Measurements from ENCODE around the gene HOXC12.

Gene HOXC12

GRCh38 chr12:53981634-53982565 lies 27.2 kb downstream of the HOXC12 start:
- H3K4me3 Mint-ChIP-seq, result peak overlapping the region; percentile 95 to 99 (median 96)
- H3K36me3 Mint-ChIP-seq (ENCODE audit: low read depth), result peaks cover 3% of the 10 kb centered on the region
- peaks cover 24% of the 10 kb centered on the region for H3K4me1 Mint-ChIP-seq
- no peaks in the 10 kb centered on the region for H3K9me3 Mint-ChIP-seq
- TF ChIP-seq CTCF (IDR thresholded peaks at IDR 0.05; ENCODE audit: unreplicated experiment in 3 of 3), result no peak
- H3K27ac Mint-ChIP-seq, result peak overlapping the region; percentile 87 to 100 (median 97)
- H3K27me3 Mint-ChIP-seq (ENCODE audit: low read depth), result peaks cover 100% of the 10 kb centered on the region

- H3K4me3 Mint-ChIP-seq, result peak overlapping the region; percentile 95 to 99 (median 96)
- peaks cover 7% of the 10 kb centered on the region for H3K36me3 Mint-ChIP-seq (ENCODE audit: low read depth)
- peak overlapping the region; percentile 87 to 100 (median 97) for H3K27ac Mint-ChIP-seq
- H3K4me1 Mint-ChIP-seq, result peaks cover 27% of the 10 kb centered on the region
- H3K9me3 Mint-ChIP-seq, result no peaks in the 10 kb centered on the region
- TF ChIP-seq CTCF (IDR thresholded peaks at IDR 0.05; ENCODE audit: unreplicated experiment in 3 of 3), result no peak
- peaks cover 100% of the 10 kb centered on the region for H3K27me3 Mint-ChIP-seq (ENCODE audit: low read depth)
These were observed 28.2 kb downstream of the HOXC12 start for GRCh38 chr12:53982648-53983567.

GRCh38 chr12:53983568-53983949 lies 28.9 kb downstream of the HOXC12 start:
- Mint-ChIP-seq H3K4me3 (peak overlapping the region; percentile 95 to 99 (median 96)), H3K4me1 (peaks cover 32% of the 10 kb centered on the region), H3K36me3 (ENCODE audit: low read depth) (peaks cover 7% of the 10 kb centered on the region), H3K27ac (peak overlapping the region; percentile 87 to 100 (median 97)), H3K9me3 (no peaks in the 10 kb centered on the region), H3K27me3 (ENCODE audit: low read depth) (peaks cover 100% of the 10 kb centered on the region)
- TF ChIP-seq CTCF (IDR thresholded peaks at IDR 0.05; ENCODE audit: unreplicated experiment in 3 of 3), result no peak

GRCh38 chr12:53983950-53984572 lies 29.4 kb downstream of the HOXC12 start:
- Mint-ChIP-seq H3K4me1 (peaks cover 33% of the 10 kb centered on the region), H3K4me3 (peak overlapping the region; percentile 95 to 99 (median 96)), H3K9me3 (no peaks in the 10 kb centered on the region), H3K27me3 (ENCODE audit: low read depth) (peaks cover 100% of the 10 kb centered on the region), H3K27ac (peak overlapping the region; percentile 87 to 100 (median 97)), H3K36me3 (ENCODE audit: low read depth) (peaks cover 7% of the 10 kb centered on the region)
- TF ChIP-seq CTCF (IDR thresholded peaks at IDR 0.05; ENCODE audit: unreplicated experiment in 3 of 3), result no peak

- H3K4me3 Mint-ChIP-seq, result peak within 1 kb of the TSS; percentile 95 to 99 (median 96)
- H3K27me3 Mint-ChIP-seq (ENCODE audit: low read depth), result peaks cover 100% of the 10 kb centered on the region
- H3K9me3 Mint-ChIP-seq, result no peaks in the 10 kb centered on the region
- H3K4me1 Mint-ChIP-seq, result peaks cover 44% of the 10 kb centered on the region
- peaks cover 15% of the 10 kb centered on the region for H3K36me3 Mint-ChIP-seq (ENCODE audit: low read depth)
- peak; percentile 72 to 80 (median 76) for TF ChIP-seq CTCF (IDR thresholded peaks at IDR 0.05; ENCODE audit: unreplicated experiment in 3 of 3)
- peak within 1 kb of the TSS; percentile 95 to 100 (median 97) for H3K27ac Mint-ChIP-seq
These were observed 30.4 kb downstream of the HOXC12 start, which contains the start of gene HOXC10 for GRCh38 chr12:53984901-53985691. Gene HOXC10, plus strand, starts transcription at chr12:53985146. Its CDS starts 114 bp downstream, at chr12:53985260.
